HL-60 (cell line): ENCODE data around the gene RAPGEF2.

Experiments
- DNase-seq, 2 experiments: peaks; one replicate each; pipeline ENCODE4 v3.0.0-alpha.2; 2010 to 2020; ENCODE audit warnings: low read depth in 1 of 2, low spot score in 1 of 2
- H3K27ac ChIP-seq: fragments of 250-450 bp; sonication (Bioruptor Pico); replicated peaks from 2 replicates; pipeline ENCODE4 v1.5.1; 2020; ENCODE audit warnings: mild to moderate bottlenecking, moderate library complexity
- H3K27me3 ChIP-seq: fragments of 250-450 bp; sonication (Bioruptor Pico); 2 replicates; pipeline ENCODE4 v1.5.1; 2021; ENCODE audit warnings: mild to moderate bottlenecking, moderate library complexity; ENCODE audit not compliant: insufficient read depth, poor library complexity, severe bottlenecking
- H3K4me3 ChIP-seq: replicated peaks from 2 replicates; pipeline ENCODE4 v1.5.1; 2011; ENCODE audit warnings: mild to moderate bottlenecking, control low read depth, low read length; ENCODE audit not compliant: insufficient read depth
- GABPA ChIP-seq: IDR thresholded peaks from 2 replicates; pipeline ENCODE4 v1.6.1; 2012; ENCODE audit warnings: low read depth
- POLR2AphosphoS5 ChIP-seq: IDR thresholded peaks from 2 replicates; pipeline ENCODE4 v1.6.1; 2012; ENCODE audit warnings: low read depth
- SPI1 ChIP-seq: IDR thresholded peaks from 2 replicates; pipeline ENCODE4 v1.6.1; 2012; ENCODE audit warnings: low read depth, mild to moderate bottlenecking, borderline replicate concordance
- TF ChIP-seq, protein P1 (sequence below): IDR thresholded peaks from 2 replicates; pipeline ENCODE4 v1.6.1; 2012; ENCODE audit warnings: low read depth; ENCODE audit not compliant: insufficient replicate concordance
- TF ChIP-seq, protein P2 (sequence below): IDR thresholded peaks from one replicate; pipeline ENCODE4 v1.5.1; 2011; ENCODE audit warnings: low read length, control low read depth, inconsistent platforms; ENCODE audit not compliant: insufficient read depth

The RAPGEF2 gene

DNA sequence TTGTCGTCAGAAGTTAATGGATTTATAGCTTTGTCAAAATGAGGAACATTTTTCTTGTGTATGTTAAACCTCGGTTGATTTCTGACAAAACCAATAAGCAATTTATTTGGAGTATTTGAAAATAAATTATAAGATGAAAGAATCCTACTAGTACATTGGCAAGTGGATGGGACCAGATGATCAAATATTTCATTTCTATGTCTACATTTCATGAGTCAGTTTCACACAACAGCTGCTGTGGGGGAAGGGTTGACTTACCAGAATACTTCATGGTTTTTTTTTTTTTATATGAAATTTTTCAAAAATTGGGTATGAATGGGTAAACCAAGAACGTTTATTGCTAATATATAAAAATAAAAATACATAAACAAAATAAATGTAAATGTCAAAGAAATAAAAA lies 39.4 kb downstream of the RAPGEF2 start:
- no peak overlapping the region for H3K4me3 ChIP-seq
- TF ChIP-seq GABPA (no peak), SPI1 (no peak), POLR2AphosphoS5 (no peak)
- TF ChIP-seq, protein P1, sequence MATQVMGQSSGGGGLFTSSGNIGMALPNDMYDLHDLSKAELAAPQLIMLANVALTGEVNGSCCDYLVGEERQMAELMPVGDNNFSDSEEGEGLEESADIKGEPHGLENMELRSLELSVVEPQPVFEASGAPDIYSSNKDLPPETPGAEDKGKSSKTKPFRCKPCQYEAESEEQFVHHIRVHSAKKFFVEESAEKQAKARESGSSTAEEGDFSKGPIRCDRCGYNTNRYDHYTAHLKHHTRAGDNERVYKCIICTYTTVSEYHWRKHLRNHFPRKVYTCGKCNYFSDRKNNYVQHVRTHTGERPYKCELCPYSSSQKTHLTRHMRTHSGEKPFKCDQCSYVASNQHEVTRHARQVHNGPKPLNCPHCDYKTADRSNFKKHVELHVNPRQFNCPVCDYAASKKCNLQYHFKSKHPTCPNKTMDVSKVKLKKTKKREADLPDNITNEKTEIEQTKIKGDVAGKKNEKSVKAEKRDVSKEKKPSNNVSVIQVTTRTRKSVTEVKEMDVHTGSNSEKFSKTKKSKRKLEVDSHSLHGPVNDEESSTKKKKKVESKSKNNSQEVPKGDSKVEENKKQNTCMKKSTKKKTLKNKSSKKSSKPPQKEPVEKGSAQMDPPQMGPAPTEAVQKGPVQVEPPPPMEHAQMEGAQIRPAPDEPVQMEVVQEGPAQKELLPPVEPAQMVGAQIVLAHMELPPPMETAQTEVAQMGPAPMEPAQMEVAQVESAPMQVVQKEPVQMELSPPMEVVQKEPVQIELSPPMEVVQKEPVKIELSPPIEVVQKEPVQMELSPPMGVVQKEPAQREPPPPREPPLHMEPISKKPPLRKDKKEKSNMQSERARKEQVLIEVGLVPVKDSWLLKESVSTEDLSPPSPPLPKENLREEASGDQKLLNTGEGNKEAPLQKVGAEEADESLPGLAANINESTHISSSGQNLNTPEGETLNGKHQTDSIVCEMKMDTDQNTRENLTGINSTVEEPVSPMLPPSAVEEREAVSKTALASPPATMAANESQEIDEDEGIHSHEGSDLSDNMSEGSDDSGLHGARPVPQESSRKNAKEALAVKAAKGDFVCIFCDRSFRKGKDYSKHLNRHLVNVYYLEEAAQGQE = no peak
- TF ChIP-seq, protein P2, sequence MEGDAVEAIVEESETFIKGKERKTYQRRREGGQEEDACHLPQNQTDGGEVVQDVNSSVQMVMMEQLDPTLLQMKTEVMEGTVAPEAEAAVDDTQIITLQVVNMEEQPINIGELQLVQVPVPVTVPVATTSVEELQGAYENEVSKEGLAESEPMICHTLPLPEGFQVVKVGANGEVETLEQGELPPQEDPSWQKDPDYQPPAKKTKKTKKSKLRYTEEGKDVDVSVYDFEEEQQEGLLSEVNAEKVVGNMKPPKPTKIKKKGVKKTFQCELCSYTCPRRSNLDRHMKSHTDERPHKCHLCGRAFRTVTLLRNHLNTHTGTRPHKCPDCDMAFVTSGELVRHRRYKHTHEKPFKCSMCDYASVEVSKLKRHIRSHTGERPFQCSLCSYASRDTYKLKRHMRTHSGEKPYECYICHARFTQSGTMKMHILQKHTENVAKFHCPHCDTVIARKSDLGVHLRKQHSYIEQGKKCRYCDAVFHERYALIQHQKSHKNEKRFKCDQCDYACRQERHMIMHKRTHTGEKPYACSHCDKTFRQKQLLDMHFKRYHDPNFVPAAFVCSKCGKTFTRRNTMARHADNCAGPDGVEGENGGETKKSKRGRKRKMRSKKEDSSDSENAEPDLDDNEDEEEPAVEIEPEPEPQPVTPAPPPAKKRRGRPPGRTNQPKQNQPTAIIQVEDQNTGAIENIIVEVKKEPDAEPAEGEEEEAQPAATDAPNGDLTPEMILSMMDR = no peak
- H3K27me3 ChIP-seq = no peaks in the 10 kb centered on the region
- no peak overlapping the region for H3K27ac ChIP-seq
- DNase-seq = no peak

DNA sequence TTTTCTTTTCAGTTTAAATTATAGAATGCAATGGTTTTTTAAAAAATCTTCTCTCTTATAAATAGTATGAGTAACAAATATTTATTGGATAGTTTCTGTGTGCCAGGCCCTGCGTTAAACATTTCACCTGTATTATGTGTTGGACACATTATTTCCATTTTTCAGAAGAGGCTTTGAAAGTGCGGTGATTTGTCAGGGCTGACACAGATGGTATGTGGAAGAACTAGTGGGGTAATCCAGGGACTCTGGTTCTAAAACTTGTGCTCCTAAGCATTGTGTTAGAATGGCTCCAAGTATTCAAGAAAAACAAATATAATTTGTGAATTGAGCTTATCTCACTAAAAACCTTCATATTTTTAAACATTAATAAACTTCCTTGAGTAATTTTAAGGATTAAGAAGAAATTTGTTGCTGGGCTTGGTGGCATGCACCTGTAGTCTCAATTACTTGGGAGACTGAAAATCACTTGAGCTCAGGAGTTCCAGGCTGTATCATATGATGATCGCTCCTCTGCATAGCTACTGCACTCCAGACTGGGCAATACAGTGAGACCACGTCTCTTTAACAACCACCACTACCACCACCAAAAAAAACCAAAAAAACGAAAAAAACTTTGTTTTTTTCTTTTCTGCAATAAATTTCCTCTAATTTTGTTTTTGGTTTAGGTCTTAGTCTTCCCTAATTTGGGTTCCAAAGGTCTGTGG lies 40.0 kb downstream of the RAPGEF2 start:
- Histone ChIP-seq H3K27ac (no peak overlapping the region), H3K4me3 (no peak overlapping the region), H3K27me3 (no peaks in the 10 kb centered on the region)
- DNase-seq = no peak
- TF ChIP-seq, protein P2 = no peak
- no peak for TF ChIP-seq SPI1
- TF ChIP-seq, protein P1 = no peak
- TF ChIP-seq POLR2AphosphoS5 = no peak
- TF ChIP-seq GABPA = no peak

DNA sequence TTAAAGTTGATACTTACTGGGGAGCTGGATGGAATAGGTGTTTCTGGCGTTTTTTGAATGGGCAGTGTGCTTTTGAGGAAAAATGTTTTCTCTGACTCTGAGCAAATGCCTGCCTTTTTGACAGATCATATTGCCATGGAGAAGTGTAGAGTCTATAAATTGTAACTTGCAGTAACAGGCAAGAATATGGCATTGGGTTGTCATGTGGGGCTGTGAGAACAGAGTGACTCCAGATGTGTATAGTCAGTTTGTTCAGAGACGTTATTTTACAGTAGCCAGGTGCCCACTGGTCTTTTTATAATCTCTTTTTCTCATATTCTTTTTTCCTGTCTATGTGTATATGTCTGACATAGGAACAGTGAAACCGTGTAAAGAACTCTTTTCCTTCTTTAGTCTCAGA lies 40.8 kb downstream of the RAPGEF2 start:
- Histone ChIP-seq H3K4me3 (no peak overlapping the region), H3K27me3 (no peaks in the 10 kb centered on the region), H3K27ac (no peak overlapping the region)
- no peak for DNase-seq
- TF ChIP-seq POLR2AphosphoS5 (no peak), SPI1 (no peak), GABPA (no peak)
- TF ChIP-seq, protein P1 = no peak
- TF ChIP-seq, protein P2 = no peak
